Activated naive CD4-positive, alpha-beta T cell treated with anti-CD3 and anti-CD28 coated beads, Interleukin-2, amount 10 ng/mL, durations not matched to agents 7 days and 5 days (primary cell): ENCODE results near the gene JARID2.
A peak's percentile ranks its signal among the peaks of the same experiment; 100 is the strongest.

Experiments used
- CTCF ChIA-PET: fragments of 350-600 bp; sonication (Branson Sonifier 250); formaldehyde crosslinking; loops from one replicate; lab custom pipeline; 2021; ENCODE audit warnings: antibody characterized with exemption; lab: Charles Lee
- DNase-seq: peaks from one replicate; pipeline ENCODE4 v3.0.0-alpha.2; 2020
- H3K27ac Mint-ChIP-seq: one replicate; pipeline ENCODE4 v1.8.0; 2021; ENCODE audit warnings: mild to moderate bottlenecking, moderate library complexity, mixed read lengths
- H3K27me3 Mint-ChIP-seq: one replicate; pipeline ENCODE4 v1.8.0; 2021; ENCODE audit warnings: mild to moderate bottlenecking, mixed read lengths
- H3K36me3 Mint-ChIP-seq: one replicate; pipeline ENCODE4 v1.8.0; 2021; ENCODE audit warnings: mixed read lengths
- H3K4me1 Mint-ChIP-seq: one replicate; pipeline ENCODE4 v1.8.0; 2021; ENCODE audit warnings: mixed read lengths
- H3K4me3 Mint-ChIP-seq: one replicate; pipeline ENCODE4 v1.8.0; 2021; ENCODE audit warnings: mild to moderate bottlenecking, moderate library complexity, mixed read lengths
- H3K9me3 Mint-ChIP-seq: one replicate; pipeline ENCODE4 v1.8.0; 2021; ENCODE audit warnings: mixed read lengths

JARID2 gene

GRCh38 chr6:15509335-15509933, 263.6 kb downstream of the JARID2 start:
- CTCF ChIA-PET, result no interaction called here
- no peak overlapping the region for H3K27ac Mint-ChIP-seq
- H3K27me3 Mint-ChIP-seq, result no peaks in the 10 kb centered on the region

DNA sequence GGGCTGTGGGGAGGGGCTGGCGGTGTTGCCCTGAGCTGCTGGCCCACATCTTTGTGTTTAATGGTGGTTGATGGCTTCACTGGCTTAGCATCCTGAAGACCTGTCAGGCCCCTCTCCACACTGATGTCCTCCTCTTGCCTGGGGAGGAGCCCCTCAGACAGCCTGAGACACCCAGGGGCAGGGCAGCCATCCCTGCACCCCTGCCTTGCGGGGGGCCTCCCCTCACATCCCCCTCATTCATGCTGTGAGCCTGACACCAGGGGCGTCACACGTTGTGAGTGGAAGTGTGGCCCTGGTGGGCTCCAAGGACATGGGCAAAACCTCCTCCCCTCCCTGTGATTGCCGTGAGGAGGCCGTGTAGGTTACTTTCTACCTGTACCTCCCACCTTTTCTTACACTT, 264.3 kb downstream of the JARID2 start:
- Mint-ChIP-seq H3K36me3 (peaks cover 49% of the 10 kb centered on the region), H3K4me1 (no peaks in the 10 kb centered on the region), H3K9me3 (no peaks in the 10 kb centered on the region), H3K27me3 (no peaks in the 10 kb centered on the region), H3K27ac (no peak overlapping the region), H3K4me3 (no peak overlapping the region)
- no peak for DNase-seq
- CTCF ChIA-PET, result no interaction called here

More at GRCh38 chr6:15509335-15509933, 263.6 kb downstream of the JARID2 start:
- Mint-ChIP-seq H3K4me3 (no peak overlapping the region), H3K36me3 (peaks cover 48% of the 10 kb centered on the region), H3K4me1 (no peaks in the 10 kb centered on the region), H3K9me3 (no peaks in the 10 kb centered on the region)
- no peak for DNase-seq

DNA sequence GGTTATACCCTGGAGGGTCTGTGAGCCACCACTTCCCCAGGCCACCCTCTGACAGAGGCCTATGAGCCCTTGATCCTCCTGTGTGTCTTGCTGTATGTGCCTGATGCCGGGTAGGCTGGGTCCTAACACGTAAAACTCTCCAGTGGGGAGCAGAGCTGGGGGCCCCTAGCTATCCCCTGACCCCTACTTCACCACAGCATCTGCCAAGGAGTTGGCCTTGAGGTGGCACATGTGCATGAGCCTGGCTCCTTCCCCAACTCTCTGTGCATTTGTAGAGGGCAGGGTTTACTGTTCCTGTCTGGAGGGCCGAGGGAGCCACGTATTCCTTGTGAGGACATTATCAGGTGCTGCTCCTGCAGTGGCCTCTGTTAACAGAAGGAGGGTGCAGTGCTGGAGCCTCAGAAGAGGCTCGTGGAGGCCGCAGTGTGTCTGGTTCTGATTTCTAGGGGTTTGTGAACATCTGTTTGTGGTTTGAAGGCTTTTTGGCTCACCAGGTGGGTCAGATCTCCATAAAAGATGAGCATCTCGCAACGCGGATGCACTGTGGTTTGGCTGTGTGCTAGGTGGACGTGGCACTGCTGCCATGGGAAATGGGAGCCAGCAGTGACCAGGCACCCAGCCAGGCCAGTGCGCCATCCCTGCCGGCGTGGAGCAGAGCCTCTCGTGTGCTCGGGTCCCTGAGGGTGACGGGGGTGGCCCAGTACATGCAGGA, 264.8 kb downstream of the JARID2 start:
- Mint-ChIP-seq H3K4me3 (no peak overlapping the region), H3K27ac (peak overlapping the region; percentile 73), H3K36me3 (peaks cover 47% of the 10 kb centered on the region)

GRCh38 chr6:15511248-15512125, 265.6 kb downstream of the JARID2 start:
- Mint-ChIP-seq H3K9me3 (no peaks in the 10 kb centered on the region), H3K27me3 (no peaks in the 10 kb centered on the region), H3K4me3 (no peak overlapping the region), H3K4me1 (no peaks in the 10 kb centered on the region), H3K27ac (peak overlapping the region; percentile 37), H3K36me3 (peaks cover 46% of the 10 kb centered on the region)
- CTCF ChIA-PET, result no interaction called here
- no peak for DNase-seq

More for the DNA sequence above, 264.8 kb downstream of the JARID2 start:
- no peaks in the 10 kb centered on the region for H3K27me3 Mint-ChIP-seq
- no peaks in the 10 kb centered on the region for H3K4me1 Mint-ChIP-seq
- CTCF ChIA-PET, result no interaction called here
- no peak for DNase-seq
- H3K9me3 Mint-ChIP-seq, result no peaks in the 10 kb centered on the region

DNA sequence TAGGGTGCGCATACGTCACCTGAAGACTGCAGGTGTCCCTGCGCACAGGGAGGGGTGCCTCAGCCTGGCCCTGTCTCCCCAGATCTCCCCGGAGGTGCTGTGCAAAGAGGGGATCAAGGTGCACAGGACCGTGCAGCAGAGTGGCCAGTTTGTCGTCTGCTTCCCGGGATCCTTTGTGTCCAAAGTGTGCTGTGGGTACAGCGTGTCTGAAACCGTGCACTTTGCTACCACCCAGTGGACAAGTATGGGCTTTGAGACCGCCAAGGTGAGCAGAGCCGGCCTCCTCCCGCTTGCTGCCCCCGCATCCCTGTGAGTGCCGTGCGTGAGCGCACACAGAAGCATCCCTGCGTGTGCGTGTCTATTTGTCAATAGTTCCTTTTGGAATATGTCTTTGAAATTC, 266.3 kb downstream of the JARID2 start:
- Mint-ChIP-seq H3K4me3 (no peak overlapping the region), H3K4me1 (no peaks in the 10 kb centered on the region), H3K36me3 (peaks cover 41% of the 10 kb centered on the region), H3K27ac (peak overlapping the region; percentile 37), H3K27me3 (no peaks in the 10 kb centered on the region), H3K9me3 (no peaks in the 10 kb centered on the region)
- DNase-seq, result no peak
- CTCF ChIA-PET, result no interaction called here

DNA sequence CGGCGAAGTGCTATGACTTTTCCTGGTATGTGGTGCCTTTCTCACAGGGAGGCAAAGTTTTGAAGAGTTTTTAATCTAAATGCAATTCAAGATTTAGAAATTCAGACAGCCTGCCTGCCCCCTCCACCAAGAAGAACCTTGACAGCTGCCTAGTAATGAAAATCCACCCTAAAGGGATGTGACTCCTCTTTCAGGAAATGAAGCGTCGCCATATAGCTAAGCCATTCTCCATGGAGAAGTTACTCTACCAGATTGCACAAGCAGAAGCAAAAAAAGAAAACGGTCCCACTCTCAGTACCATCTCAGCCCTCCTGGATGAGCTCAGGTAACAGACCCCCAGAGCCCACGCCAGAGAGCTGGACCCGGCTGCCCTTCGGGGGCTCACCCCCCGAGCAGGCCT, 266.9 kb downstream of the JARID2 start:
- no peaks in the 10 kb centered on the region for H3K27me3 Mint-ChIP-seq
- no peak for DNase-seq
- H3K36me3 Mint-ChIP-seq, result peaks cover 40% of the 10 kb centered on the region
- CTCF ChIA-PET, result interaction anchor here (1.0 kb wide), 1 partner anchor 111 kb away, joined by 3 read pairs; no protein-coding TSS in a partner anchor
- H3K4me3 Mint-ChIP-seq, result no peak overlapping the region
- H3K27ac Mint-ChIP-seq, result no peak overlapping the region
- H3K4me1 Mint-ChIP-seq, result no peaks in the 10 kb centered on the region
- H3K9me3 Mint-ChIP-seq, result no peaks in the 10 kb centered on the region

DNA sequence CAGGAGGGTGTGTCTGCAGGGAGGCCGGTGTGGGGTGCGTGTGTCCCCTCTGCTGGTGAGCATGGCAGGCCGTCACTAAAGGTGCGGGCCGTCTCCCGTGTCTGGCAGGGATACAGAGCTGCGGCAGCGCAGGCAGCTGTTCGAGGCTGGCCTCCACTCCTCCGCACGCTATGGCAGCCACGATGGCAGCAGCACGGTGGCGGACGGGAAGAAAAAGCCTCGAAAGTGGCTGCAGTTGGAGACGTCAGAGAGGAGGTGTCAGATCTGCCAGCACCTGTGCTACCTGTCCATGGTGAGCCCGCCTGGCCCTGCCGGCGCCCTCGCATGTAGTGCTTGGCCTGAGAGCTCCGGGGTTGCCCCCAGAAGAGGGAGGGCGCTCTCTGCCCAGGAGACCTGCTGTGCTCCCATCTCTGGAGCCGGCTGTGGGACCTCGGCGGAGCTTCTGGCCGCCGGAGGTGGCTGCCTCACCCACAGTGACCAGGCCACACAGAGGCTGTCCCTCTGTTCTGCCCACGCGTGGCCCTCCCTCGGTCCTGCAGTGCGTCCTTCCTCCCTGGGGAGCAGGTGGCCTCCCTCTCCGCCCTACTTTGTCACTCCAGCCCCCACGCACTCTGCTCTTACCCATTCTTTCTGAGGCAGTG, 267.4 kb downstream of the JARID2 start:
- no peak for DNase-seq
- Mint-ChIP-seq H3K4me1 (no peaks in the 10 kb centered on the region), H3K27ac (no peak overlapping the region), H3K36me3 (peaks cover 46% of the 10 kb centered on the region), H3K4me3 (no peak overlapping the region), H3K27me3 (no peaks in the 10 kb centered on the region), H3K9me3 (no peaks in the 10 kb centered on the region)
- CTCF ChIA-PET, result interaction anchor here (1.0 kb wide), 1 partner anchor 110 kb away, joined by 3 read pairs; no protein-coding TSS in a partner anchor

- CTCF ChIA-PET, result interaction anchor here (1.0 kb wide), 1 partner anchor 110 kb away, joined by 3 read pairs; no protein-coding TSS in a partner anchor
- no peaks in the 10 kb centered on the region for H3K27me3 Mint-ChIP-seq
- H3K36me3 Mint-ChIP-seq, result peaks cover 45% of the 10 kb centered on the region
- DNase-seq, result no peak
- no peaks in the 10 kb centered on the region for H3K9me3 Mint-ChIP-seq
- no peak overlapping the region for H3K4me3 Mint-ChIP-seq
- no peaks in the 10 kb centered on the region for H3K4me1 Mint-ChIP-seq
- no peak overlapping the region for H3K27ac Mint-ChIP-seq
Measured at GRCh38 chr6:15513801-15514711, 268.2 kb downstream of the JARID2 start.

DNA sequence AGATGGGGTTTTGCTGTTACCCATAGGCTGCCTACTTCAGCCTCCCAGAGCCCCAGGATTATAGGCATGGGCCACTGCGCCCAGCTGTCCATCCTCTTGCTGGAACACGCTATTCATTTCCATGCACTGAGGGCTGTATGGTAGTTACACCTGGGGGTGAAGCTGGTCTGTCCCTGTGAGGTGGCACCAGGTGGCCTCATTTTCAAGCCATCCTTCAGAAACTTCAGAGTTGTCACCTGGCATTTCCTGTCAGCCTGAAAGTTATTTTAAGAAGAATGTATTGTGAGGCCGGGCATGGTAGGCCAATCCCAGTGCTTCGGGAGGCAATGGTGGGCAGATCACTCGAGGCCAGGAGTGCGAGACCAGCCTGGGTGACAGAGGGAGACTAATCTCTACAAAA, 269.4 kb downstream of the JARID2 start:
- DNase-seq, result no peak
- Mint-ChIP-seq H3K27ac (peak overlapping the region; percentile 74), H3K4me1 (no peaks in the 10 kb centered on the region), H3K27me3 (no peaks in the 10 kb centered on the region), H3K4me3 (no peak overlapping the region), H3K36me3 (peaks cover 49% of the 10 kb centered on the region), H3K9me3 (no peaks in the 10 kb centered on the region)
- CTCF ChIA-PET, result no interaction called here

GRCh38 chr6:15515660-15516375, 269.9 kb downstream of the JARID2 start:
- Mint-ChIP-seq H3K9me3 (no peaks in the 10 kb centered on the region), H3K36me3 (peaks cover 54% of the 10 kb centered on the region), H3K27me3 (no peaks in the 10 kb centered on the region), H3K27ac (peak overlapping the region; percentile 56), H3K4me3 (no peak overlapping the region), H3K4me1 (no peaks in the 10 kb centered on the region)
- no peak for DNase-seq
- CTCF ChIA-PET, result no interaction called here

DNA sequence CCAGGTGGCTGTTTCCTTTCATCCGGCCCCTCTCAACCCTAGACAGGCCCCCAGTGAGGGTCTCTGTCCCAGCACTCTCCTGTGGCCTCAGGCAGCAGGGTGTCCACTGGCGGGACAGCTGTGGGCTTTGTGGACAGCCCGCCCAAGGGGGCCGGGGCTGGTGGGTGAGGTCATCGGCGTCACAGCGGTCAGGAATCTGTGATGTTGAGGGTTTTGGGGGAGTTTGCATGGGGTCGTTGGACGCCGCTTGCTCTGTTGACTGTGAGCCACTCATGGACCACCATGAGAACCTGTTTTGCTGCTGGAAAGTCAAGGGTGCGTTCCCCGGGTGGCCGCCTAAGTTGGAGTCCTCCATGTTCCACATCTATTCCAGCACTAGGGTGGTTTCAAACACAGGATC, 270.5 kb downstream of the JARID2 start:
- Mint-ChIP-seq H3K4me1 (no peaks in the 10 kb centered on the region), H3K36me3 (peaks cover 57% of the 10 kb centered on the region), H3K27me3 (no peaks in the 10 kb centered on the region), H3K4me3 (no peak overlapping the region), H3K27ac (no peak overlapping the region), H3K9me3 (no peaks in the 10 kb centered on the region)
- CTCF ChIA-PET, result no interaction called here
- no peak for DNase-seq

- H3K9me3 Mint-ChIP-seq, result no peaks in the 10 kb centered on the region
- no peak overlapping the region for H3K4me3 Mint-ChIP-seq
- no peaks in the 10 kb centered on the region for H3K27me3 Mint-ChIP-seq
- CTCF ChIA-PET, result no interaction called here
- peaks cover 61% of the 10 kb centered on the region for H3K36me3 Mint-ChIP-seq
- no peak overlapping the region for H3K27ac Mint-ChIP-seq
- no peak for DNase-seq
- no peaks in the 10 kb centered on the region for H3K4me1 Mint-ChIP-seq
Measured at GRCh38 chr6:15516923-15517560, 271.2 kb downstream of the JARID2 start.
